Ascending aorta (tissue), 2 donors: ENCODE measurements around the gene KCNIP3. TPM values are rescaled to one million over a fixed set of nuclear protein-coding genes. Genes with fewer than 3 reads are reported as not detected.
A peak's percentile ranks its signal among the peaks of the same experiment; 100 is the strongest.
"Not testable (repeated sequence)": the region's sequence is repeated elsewhere in the genome, so short reads cannot be mapped to it uniquely, and the experiment has no call there.

Experiments used
- DNase-seq, 2 donors: peaks; one replicate each; pipeline ENCODE4 v3.0.0-alpha.2; 2019; ENCODE audit warnings: low spot score in 2 of 2
- H3K27ac ChIP-seq, 2 donors: fragments of 200-600 bp; sonication (generic); one replicate each; pipeline ENCODE4 v1.5.1; 2016 to 2017; ENCODE audit warnings: mild to moderate bottlenecking in 1 of 2
- H3K27me3 ChIP-seq: fragments of 200-600 bp; sonication (generic); one replicate; pipeline ENCODE4 v1.5.1; 2017
- H3K36me3 ChIP-seq, 2 donors: fragments of 200-600 bp; sonication (generic); one replicate each; pipeline ENCODE4 v1.5.1; 2016
- H3K4me1 ChIP-seq, 2 donors: fragments of 200-600 bp; sonication (generic); one replicate each; pipeline ENCODE4 v1.5.1; 2016 to 2017; ENCODE audit warnings: mild to moderate bottlenecking in 1 of 2
- H3K4me3 ChIP-seq, 2 donors: fragments of 200-600 bp; sonication (generic); one replicate each; pipeline ENCODE4 v1.5.1; 2016 to 2017; ENCODE audit warnings: mild to moderate bottlenecking in 1 of 2
- H3K9me3 ChIP-seq, 2 donors: fragments of 200-600 bp; sonication (generic); one replicate each; pipeline ENCODE4 v1.5.1; 2016
- CTCF ChIP-seq, 3 experiments: fragments of 200-600 bp in 2 of 3; fragments of 450-650 bp in 1 of 3; sonication (generic) in 2 of 3; IDR thresholded peaks; one replicate each; pipeline ENCODE4 v1.5.1; 2016 to 2019; ENCODE audit warnings: antibody characterized with exemption in 3 of 3, mild to moderate bottlenecking in 1 of 3, moderate library complexity in 1 of 3
- intact Hi-C: fragments of 100-400 bp; cut with DNase I; formaldehyde crosslinking; loops from one replicate; pipeline ENCODE4 v1.15.1; 2023
- total RNA-seq: library from RNA; depleted of rRNA; stranded (reverse); fragments of >200 nt; gene quantifications from one replicate; pipeline ENCODE4 v1.1.0, GENCODE V29; 2016

KCNIP3 gene
- total RNA-seq, 1 donor from 2014 or later, result 5.2 TPM

- Histone ChIP-seq H3K27me3 (no peaks in the 10 kb centered on the region), H3K4me3 (no peak overlapping the region), H3K27ac (no peak overlapping the region), H3K9me3 (no peaks in the 10 kb centered on the region), H3K36me3 (no peaks in the 10 kb centered on the region), H3K4me1 (peaks cover 0 to 7% of the 10 kb centered on the region in 2 donors)
- DNase-seq, result no peak
- intact Hi-C loops, result no loop called here
- TF ChIP-seq CTCF (IDR thresholded peaks at IDR 0.05), result no peak
These were observed 101.9 kb downstream of the KCNIP3 start for GRCh38 chr2:95399061-95399460.

- no peak overlapping the region for H3K27ac ChIP-seq
- no peaks in the 10 kb centered on the region for H3K36me3 ChIP-seq
- no peak for TF ChIP-seq CTCF (IDR thresholded peaks at IDR 0.05)
- no peaks in the 10 kb centered on the region for H3K27me3 ChIP-seq
- peak overlapping the region; percentile 81 to 94 for H3K4me3 ChIP-seq
- no peaks in the 10 kb centered on the region for H3K9me3 ChIP-seq
- intact Hi-C loops, result no loop called here
- peaks cover 0 to 7% of the 10 kb centered on the region in 2 donors for H3K4me1 ChIP-seq
- DNase-seq, result no peak
These were observed 104.3 kb downstream of the KCNIP3 start for GRCh38 chr2:95401480-95401879.

GRCh38 chr2:95402004-95402369 is 104.8 kb downstream of the KCNIP3 start:
- not testable (repeated sequence) for H3K4me1 ChIP-seq, H3K36me3 ChIP-seq, H3K27me3 ChIP-seq, H3K9me3 ChIP-seq, DNase-seq
- intact Hi-C loops, result loop anchor here (1.0 kb wide), 2 partner anchors 56 to 237 kb away; partner anchors contain the start of gene ZNF2
- peak overlapping the region; percentile 68 to 86 for H3K27ac ChIP-seq
- peak overlapping the region; percentile 81 to 94 for H3K4me3 ChIP-seq

GRCh38 chr2:95402370-95403203 is 105.4 kb downstream of the KCNIP3 start, which contains the start of gene FAHD2A:
Gene FAHD2A (plus strand): TSS chr2:95402708. CDS start chr2:95405559, 2,851 bp downstream.
- Histone ChIP-seq H3K9me3 (no peaks in the 10 kb centered on the region), H3K4me3 (peak within 1 kb of the TSS; percentile 81 to 94), H3K36me3 (no peaks in the 10 kb centered on the region), H3K27me3 (no peaks in the 10 kb centered on the region), H3K4me1 (peaks cover 0 to 7% of the 10 kb centered on the region in 2 donors), H3K27ac (peak within 1 kb of the TSS; percentile 68 to 86)
- peak; percentile 83 to 98 for DNase-seq
- no peak for TF ChIP-seq CTCF (IDR thresholded peaks at IDR 0.05)
- intact Hi-C loops, result loop anchor here (1.0 kb wide), 2 partner anchors 56 to 237 kb away; partner anchors contain the start of gene ZNF2

GRCh38 chr2:95403204-95403721 is 106.1 kb downstream of the KCNIP3 start:
- H3K4me3 ChIP-seq, result peak overlapping the region; percentile 81 to 94
- H3K4me1 ChIP-seq, H3K36me3 ChIP-seq, H3K9me3 ChIP-seq, H3K27me3 ChIP-seq, intact Hi-C loops, DNase-seq: not testable (repeated sequence)
- H3K27ac ChIP-seq, result peak overlapping the region; percentile 68 to 86
- TF ChIP-seq CTCF (IDR thresholded peaks at IDR 0.05), result peak in 2 of 3 experiments; percentile 15 to 40

- H3K9me3 ChIP-seq, DNase-seq, H3K4me1 ChIP-seq, H3K27me3 ChIP-seq, intact Hi-C loops, H3K27ac ChIP-seq, H3K36me3 ChIP-seq: not testable (repeated sequence)
- H3K4me3 ChIP-seq, result peak overlapping the region in 1 of 2 donors; percentile 81
These were observed 106.7 kb downstream of the KCNIP3 start for GRCh38 chr2:95403824-95404223.

- DNase-seq, H3K36me3 ChIP-seq, H3K4me1 ChIP-seq, intact Hi-C loops, H3K27ac ChIP-seq, H3K4me3 ChIP-seq, H3K27me3 ChIP-seq, H3K9me3 ChIP-seq: not testable (repeated sequence)
These were observed 107.5 kb downstream of the KCNIP3 start for GRCh38 chr2:95404676-95405075.

GRCh38 chr2:95411239-95411638 is 114.1 kb downstream of the KCNIP3 start:
- H3K36me3 ChIP-seq, H3K4me3 ChIP-seq, intact Hi-C loops, H3K27me3 ChIP-seq, H3K27ac ChIP-seq, DNase-seq, H3K4me1 ChIP-seq, H3K9me3 ChIP-seq: not testable (repeated sequence)
